IPS-15b (cell line): ENCODE measurements around the gene ATAD3A.
"Not testable (repeated sequence)": the region's sequence is repeated elsewhere in the genome, so short reads cannot be mapped to it uniquely, and the experiment has no call there.

ENCODE experiments used
- H3K27me3 ChIP-seq: one replicate; pipeline ENCODE4 v1.6.1; 2013; ENCODE audit warnings: low read length; ENCODE audit not compliant: control insufficient read depth, insufficient read depth
- H3K36me3 ChIP-seq: one replicate; pipeline ENCODE4 v1.6.1; 2013; ENCODE audit warnings: low read length; ENCODE audit not compliant: control insufficient read depth, insufficient read depth
- H3K4me1 ChIP-seq: one replicate; pipeline ENCODE4 v1.6.1; 2013; ENCODE audit warnings: mild to moderate bottlenecking, low read length; ENCODE audit not compliant: control insufficient read depth, insufficient read depth
- H3K4me3 ChIP-seq: one replicate; pipeline ENCODE4 v1.5.1; 2013; ENCODE audit warnings: low read depth, low read length
- H3K9ac ChIP-seq: one replicate; pipeline ENCODE4 v1.6.1; 2013; ENCODE audit warnings: low read depth, mild to moderate bottlenecking, low read length
- H3K9me3 ChIP-seq: one replicate; pipeline ENCODE4 v1.6.1; 2013; ENCODE audit warnings: mild to moderate bottlenecking, low read length; ENCODE audit not compliant: control insufficient read depth, insufficient read depth

ATAD3A gene

GRCh38 chr1:1495461-1495975 is 16.4 kb upstream of the ATAD3A start:
- H3K27me3 ChIP-seq, H3K9ac ChIP-seq, H3K9me3 ChIP-seq, H3K4me3 ChIP-seq, H3K4me1 ChIP-seq: not testable (repeated sequence)
- H3K36me3 ChIP-seq, result peaks cover 14% of the 10 kb centered on the region

DNA sequence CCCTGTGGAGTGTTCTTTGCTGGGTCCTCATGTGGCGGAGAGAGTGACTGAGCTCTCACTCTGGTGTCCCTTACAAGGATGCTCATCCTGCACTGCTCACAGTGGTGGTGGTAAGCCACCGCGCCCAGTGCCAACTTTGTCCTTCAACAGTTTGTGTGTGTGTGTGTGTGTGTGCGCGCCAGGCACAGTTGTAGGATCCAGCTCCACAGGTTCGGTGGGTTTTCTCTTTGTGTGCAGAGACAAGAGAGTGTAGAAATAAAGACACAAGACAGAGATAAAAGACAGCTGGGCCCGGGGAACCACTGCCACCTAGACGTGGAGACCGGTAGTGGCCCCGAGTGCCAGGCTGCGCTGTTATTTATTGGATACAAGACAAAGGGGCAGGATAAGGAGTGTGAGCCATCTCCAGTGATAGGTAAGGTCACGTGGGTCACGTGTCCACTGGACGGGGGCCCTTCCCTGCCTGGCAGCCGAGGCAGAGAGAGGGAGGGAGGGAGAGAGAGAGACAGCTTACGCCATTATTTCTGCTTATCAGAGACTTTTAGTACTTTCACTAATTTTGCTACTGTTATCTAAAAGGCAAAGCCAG is 7.1 kb upstream of the ATAD3A start:
- H3K9me3 ChIP-seq, H3K27me3 ChIP-seq, H3K36me3 ChIP-seq, H3K4me1 ChIP-seq, H3K9ac ChIP-seq: not testable (repeated sequence)
- H3K4me3 ChIP-seq, result peak overlapping the region; percentile 13

DNA sequence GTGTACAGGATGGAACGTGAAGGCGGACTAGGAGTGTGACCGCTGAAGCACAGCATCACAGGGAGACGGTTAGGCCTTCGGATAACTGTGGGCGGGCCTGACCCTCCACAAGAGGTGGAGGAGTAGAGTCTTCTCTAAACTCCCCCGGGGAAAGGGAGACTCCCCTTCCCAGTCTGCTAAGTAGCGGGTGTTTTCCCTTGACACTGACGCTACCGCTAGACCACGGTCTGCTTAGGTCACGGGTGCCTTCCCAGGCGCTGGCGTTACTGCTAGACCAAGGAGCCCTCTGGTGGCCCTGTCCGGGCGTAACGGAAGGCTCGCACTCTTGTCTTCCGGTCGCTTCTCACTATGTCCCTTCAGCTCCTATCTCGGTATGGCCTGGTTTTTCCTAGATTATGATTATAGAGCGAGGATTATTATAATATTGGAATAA is 6.6 kb upstream of the ATAD3A start:
- not testable (repeated sequence) for H3K9ac ChIP-seq, H3K4me1 ChIP-seq, H3K36me3 ChIP-seq, H3K27me3 ChIP-seq, H3K9me3 ChIP-seq
- H3K4me3 ChIP-seq, result peak overlapping the region; percentile 13

- H3K9me3 ChIP-seq, H3K4me3 ChIP-seq, H3K36me3 ChIP-seq, H3K9ac ChIP-seq, H3K4me1 ChIP-seq, H3K27me3 ChIP-seq: not testable (repeated sequence)
Measured at GRCh38 chr1:1505801-1506200, 6.2 kb upstream of the ATAD3A start.

GRCh38 chr1:1507305-1507704 is 4.7 kb upstream of the ATAD3A start:
- H3K9ac ChIP-seq, result no peak overlapping the region
- H3K4me3 ChIP-seq, result no peak overlapping the region
- H3K4me1 ChIP-seq, result no peaks in the 10 kb centered on the region
- no peaks in the 10 kb centered on the region for H3K9me3 ChIP-seq
- H3K36me3 ChIP-seq, result no peaks in the 10 kb centered on the region
- H3K27me3 ChIP-seq, result no peaks in the 10 kb centered on the region

DNA sequence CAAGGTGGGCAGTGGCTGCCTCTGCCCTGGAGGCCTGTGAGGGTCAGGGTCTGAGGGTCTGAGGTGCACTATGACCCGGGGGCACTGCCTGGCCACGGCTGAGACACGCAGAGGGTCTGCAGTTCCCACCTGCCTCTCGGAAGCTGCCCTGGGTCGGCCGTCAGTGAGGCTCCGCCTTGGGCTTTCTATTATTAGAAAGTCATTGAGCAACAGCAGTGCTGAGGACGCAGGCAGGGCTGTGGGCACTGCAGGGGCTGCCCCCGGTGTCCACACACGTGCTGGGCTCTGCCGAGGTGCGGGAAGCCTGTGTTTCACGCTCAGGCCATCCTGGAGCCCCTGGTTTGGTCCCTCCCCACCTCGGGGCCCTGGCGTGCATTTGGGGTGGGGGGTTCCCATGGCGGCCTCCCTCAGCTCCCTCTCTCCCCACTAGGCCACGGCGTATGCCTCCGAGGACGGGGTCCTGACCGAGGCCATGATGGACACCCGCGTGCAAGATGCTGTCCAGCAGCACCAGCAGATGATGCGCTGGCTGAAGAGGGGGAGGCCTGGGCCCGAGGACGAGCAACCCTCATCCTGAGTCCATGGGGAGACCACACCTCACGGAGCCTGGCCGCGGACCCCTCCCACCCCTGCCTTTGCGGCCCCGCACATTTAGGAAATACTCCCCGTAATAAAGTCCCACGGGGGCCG is 3.0 kb upstream of the ATAD3A start:
- not testable (repeated sequence) for H3K9me3 ChIP-seq, H3K36me3 ChIP-seq, H3K9ac ChIP-seq, H3K4me1 ChIP-seq, H3K4me3 ChIP-seq, H3K27me3 ChIP-seq

- not testable (repeated sequence) for H3K36me3 ChIP-seq, H3K4me3 ChIP-seq, H3K9ac ChIP-seq
Measured at GRCh38 chr1:1509465-1509850, 2.5 kb upstream of the ATAD3A start.

GRCh38 chr1:1510912-1511532 is 940 bp upstream of the ATAD3A start:
- Histone ChIP-seq H3K4me3 (peak overlapping the region; percentile 78), H3K9ac (peak overlapping the region; percentile 73), H3K36me3 (no peaks in the 10 kb centered on the region), H3K27me3 (no peaks in the 10 kb centered on the region), H3K9me3 (no peaks in the 10 kb centered on the region), H3K4me1 (no peaks in the 10 kb centered on the region)

More at GRCh38 chr1:1509465-1509850, 2.5 kb upstream of the ATAD3A start:
- H3K9me3 ChIP-seq, H3K27me3 ChIP-seq, H3K4me1 ChIP-seq: not testable (repeated sequence)

DNA sequence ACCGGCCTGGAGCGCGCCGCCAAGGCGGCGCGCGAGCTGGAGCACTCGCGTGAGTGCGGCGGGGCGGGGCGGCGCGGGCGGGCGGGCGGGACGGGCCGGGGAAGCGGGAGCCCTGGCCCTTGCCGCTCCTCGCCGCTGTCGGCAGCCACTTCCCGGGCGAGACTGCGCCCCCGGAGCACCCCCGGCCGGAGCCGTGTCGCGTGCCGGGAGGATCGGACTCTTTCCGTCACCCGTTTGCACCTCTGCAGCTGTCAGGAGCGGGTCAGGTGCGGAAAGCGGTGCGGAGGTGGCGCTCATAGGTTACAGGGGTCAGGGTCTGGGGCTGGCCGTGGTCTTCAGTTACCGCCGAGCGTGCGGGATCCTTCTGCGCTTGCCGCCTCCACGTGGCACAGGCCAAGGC is 463 bp downstream of the ATAD3A start:
- not testable (repeated sequence) for H3K36me3 ChIP-seq, H3K4me1 ChIP-seq, H3K9me3 ChIP-seq, H3K27me3 ChIP-seq, H3K9ac ChIP-seq
- peak overlapping the region; percentile 52 for H3K4me3 ChIP-seq

- H3K4me1 ChIP-seq, H3K9ac ChIP-seq, H3K9me3 ChIP-seq, H3K27me3 ChIP-seq, H3K4me3 ChIP-seq: not testable (repeated sequence)
- H3K36me3 ChIP-seq, result peaks cover 12% of the 10 kb centered on the region
Measured at GRCh38 chr1:1513675-1514074, 1.7 kb downstream of the ATAD3A start.

- not testable (repeated sequence) for H3K4me1 ChIP-seq, H3K9me3 ChIP-seq, H3K27me3 ChIP-seq, H3K9ac ChIP-seq, H3K4me3 ChIP-seq
- H3K36me3 ChIP-seq, result peaks cover 12% of the 10 kb centered on the region
Measured at GRCh38 chr1:1514376-1514775, 2.4 kb downstream of the ATAD3A start.

DNA sequence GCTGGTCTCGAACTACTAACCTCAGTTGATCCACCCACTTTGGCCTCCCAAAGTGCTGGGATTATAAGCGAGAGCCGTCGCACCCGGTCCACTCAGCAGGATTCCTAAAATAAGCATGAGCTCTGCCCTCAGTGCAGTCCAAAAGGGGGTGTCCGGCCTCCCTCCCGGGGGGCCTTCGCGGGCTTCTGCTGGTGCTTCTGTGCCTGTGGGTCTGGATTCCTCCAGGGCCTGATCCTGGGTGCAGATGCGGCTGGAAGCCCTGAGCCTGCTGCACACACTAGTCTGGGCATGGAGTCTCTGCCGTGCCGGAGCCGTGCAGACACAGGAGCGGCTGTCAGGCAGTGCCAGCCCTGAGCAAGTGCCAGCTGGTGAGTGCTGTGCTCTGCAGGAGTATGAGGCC is 5.0 kb downstream of the ATAD3A start:
- H3K9me3 ChIP-seq, H3K9ac ChIP-seq, H3K4me3 ChIP-seq, H3K27me3 ChIP-seq, H3K4me1 ChIP-seq: not testable (repeated sequence)
- peaks cover 27% of the 10 kb centered on the region for H3K36me3 ChIP-seq
